Urinary bladder (tissue), 4 donors: ENCODE results near the gene DOCK11. TPM values are rescaled to one million over a fixed set of nuclear protein-coding genes. Genes with fewer than 3 reads are reported as not detected.
"Not testable (repeated sequence)": the region's sequence is repeated elsewhere in the genome, so short reads cannot be mapped to it uniquely, and the experiment has no call there.

Experiments used
- DNase-seq: peaks from one replicate; pipeline ENCODE4 v3.0.0-alpha.2; 2015; ENCODE audit errors: extremely low spot score
- H3K27ac ChIP-seq: one replicate; pipeline ENCODE4 v1.5.1; 2013; ENCODE audit warnings: low read depth, mild to moderate bottlenecking, moderate library complexity
- H3K36me3 ChIP-seq: one replicate; pipeline ENCODE4 v1.6.1; 2013; ENCODE audit warnings: mild to moderate bottlenecking, moderate library complexity; ENCODE audit not compliant: insufficient read depth
- H3K4me1 ChIP-seq: one replicate; pipeline ENCODE4 v1.6.1; 2013; ENCODE audit warnings: mild to moderate bottlenecking, moderate library complexity; ENCODE audit not compliant: insufficient read depth
- H3K4me3 ChIP-seq: one replicate; pipeline ENCODE4 v1.5.1; 2013; ENCODE audit warnings: low read depth, low read length
- WGBS: extraction: QIAGEN DNeasy Blood & Tissue Kit; methylation state at CpG from one replicate; pipeline ENCODE4 v1.1.7; 2013; 5-methylcytosine and 5-hydroxymethylcytosine counted together
- polyA plus RNA-seq: library from polyadenylated mRNA; stranded (reverse); fragments of 200-250 nt; gene quantifications from one replicate; pipeline ENCODE4 v1.2.3, GENCODE V29; 2013
- small RNA-seq: library from RNA; depleted of rRNA; stranded (forward); fragments of <200 nt; gene quantifications from one replicate; pipeline ENCODE3, GENCODE V24; 2014
- total RNA-seq: library from RNA; depleted of rRNA; stranded (reverse); fragments of >200 nt; gene quantifications from one replicate; pipeline ENCODE4 v1.2.3, GENCODE V29; 2014
- donor health status: healthy with polysubstance abuse.
- donor health status: healthy.

DOCK11 gene
- total and polyA plus RNA-seq, 2 donors = 15.3 to 50.4 TPM

DNA sequence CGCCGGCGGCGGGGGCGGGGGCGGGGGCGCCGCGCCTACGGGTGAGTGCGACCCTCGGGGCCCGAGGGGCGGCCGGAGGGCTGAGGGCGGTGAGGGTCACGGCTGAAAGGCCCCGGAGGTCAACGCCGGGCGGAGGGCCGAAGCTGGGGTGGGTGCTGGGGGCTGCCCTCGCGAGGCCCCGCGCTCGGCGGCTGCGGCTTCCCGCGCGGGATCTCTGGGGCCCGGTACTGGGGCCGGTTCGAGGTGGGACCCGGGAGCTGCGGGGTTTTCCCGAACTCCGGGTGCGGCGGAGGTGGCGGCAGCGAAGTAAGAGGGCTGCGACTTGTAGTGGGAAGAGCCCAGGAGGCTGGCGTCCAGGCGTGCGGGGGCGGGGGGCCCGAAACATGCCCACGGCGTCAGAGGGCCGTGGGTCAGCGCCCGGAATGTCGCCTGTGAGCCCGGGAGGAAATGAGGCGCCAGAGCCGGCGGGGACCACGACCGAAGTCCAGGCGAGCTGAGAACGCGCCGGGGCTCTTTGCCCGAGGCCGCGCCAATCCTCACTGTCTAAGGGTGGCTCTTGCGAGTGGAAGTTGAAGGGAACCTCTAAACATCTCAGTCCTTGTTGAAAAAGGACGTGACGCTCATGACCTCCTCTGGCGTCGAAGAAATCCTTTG lies 232.2 kb downstream of the DOCK11 start:
- no peaks in the 10 kb centered on the region for H3K4me1 ChIP-seq
- WGBS = 1% methylated on average over 66 of the region's 73 CpGs
- H3K4me3 ChIP-seq = peak overlapping the region; percentile 84
- no peaks in the 10 kb centered on the region for H3K36me3 ChIP-seq
- peak overlapping the region; percentile 73 for H3K27ac ChIP-seq
- no peak for DNase-seq

DNA sequence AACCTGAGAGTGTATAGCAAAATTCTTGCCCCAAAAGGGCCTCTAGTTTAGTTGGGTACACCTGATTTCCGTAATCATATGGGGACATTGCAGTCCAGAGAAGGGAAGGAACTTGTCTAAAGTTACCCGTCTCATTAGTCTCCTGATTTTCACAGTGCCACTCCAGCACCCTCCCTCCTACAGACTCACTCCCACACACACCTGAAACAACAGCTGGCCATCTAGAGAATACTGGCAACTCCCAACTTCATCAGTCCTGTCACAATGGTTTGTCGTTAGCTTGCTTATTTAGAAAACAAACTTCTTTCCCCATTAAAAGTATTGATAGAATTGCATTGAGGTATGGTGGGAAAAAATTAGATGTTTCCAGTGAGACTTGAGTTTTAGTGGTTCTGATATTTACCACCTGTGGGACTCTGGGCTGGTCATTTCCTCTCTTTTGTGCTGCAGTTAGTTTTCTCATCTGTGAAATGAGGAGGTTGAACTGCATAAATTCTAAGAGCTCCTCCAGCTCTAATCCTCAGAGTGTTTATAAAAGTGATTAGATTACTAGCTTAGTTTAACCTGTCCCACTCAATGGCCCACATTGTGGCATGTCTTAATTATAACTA lies 233.5 kb downstream of the DOCK11 start:
- DNase-seq = no peak
- Histone ChIP-seq H3K36me3 (no peaks in the 10 kb centered on the region), H3K27ac (no peak overlapping the region), H3K4me3 (no peak overlapping the region), H3K4me1 (no peaks in the 10 kb centered on the region)
- WGBS = 83% methylated on average over 3 of the region's 3 CpGs

DNA sequence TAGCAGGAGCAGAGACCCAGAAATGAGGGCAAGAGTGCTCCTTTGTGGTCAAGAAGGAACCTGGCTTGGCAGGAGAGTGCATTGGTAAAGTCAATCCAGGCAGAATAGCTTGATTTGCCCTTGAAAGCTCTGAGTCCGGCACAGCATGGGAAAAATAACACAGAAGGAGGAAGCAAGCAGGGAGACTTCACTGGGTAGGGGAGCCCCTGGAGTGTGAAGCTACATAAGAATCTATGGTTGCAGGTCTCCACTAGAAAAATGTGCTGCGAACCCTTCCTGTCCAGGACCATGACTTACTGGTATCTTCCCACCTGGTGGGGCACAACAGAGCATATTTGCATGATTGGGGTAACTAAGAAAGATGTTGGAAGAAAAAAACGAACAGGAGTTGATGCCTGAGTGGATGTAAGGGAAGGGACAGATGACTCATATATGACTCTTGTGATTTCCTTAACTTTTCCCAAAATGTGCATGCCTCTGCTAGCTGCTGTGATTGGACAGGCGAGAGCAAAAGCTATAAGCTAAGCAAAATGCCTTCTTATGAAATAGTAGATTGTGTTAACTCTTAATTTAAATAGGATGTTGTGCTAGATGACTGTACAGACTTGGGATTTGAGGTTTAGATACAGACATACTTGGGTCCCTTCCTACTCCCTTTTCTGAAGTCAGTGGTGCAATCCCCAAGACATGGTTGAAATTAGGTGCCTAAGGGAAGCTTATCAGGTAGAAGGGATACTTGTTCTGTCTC lies 235.1 kb downstream of the DOCK11 start:
- no peak for DNase-seq
- 77% methylated on average over 4 of the region's 4 CpGs for WGBS
- Histone ChIP-seq H3K4me1 (no peaks in the 10 kb centered on the region), H3K4me3 (no peak overlapping the region), H3K36me3 (no peaks in the 10 kb centered on the region), H3K27ac (no peak overlapping the region)

DNA sequence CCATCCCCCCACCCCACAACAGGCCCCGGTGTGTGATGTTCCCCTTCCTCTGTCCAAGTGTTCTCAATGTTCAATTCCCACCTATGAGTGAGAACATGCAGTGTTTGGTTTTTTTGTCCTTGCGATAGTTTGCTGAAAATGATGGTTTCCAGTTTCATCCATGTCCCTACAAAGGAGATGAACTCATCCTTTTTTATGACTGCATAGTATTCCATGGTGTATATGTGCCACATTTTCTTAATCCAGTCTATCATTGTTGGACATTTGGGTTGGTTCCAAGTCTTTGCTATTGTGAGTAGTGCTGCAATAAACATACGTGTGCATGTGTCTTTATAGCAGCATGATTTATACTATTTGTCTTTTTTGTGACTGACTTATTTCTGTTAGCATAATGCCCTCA lies 236.9 kb downstream of the DOCK11 start:
- 95% methylated on average over 3 of the region's 3 CpGs for WGBS
- H3K4me3 ChIP-seq, H3K4me1 ChIP-seq, H3K36me3 ChIP-seq, DNase-seq, H3K27ac ChIP-seq: not testable (repeated sequence)

DNA sequence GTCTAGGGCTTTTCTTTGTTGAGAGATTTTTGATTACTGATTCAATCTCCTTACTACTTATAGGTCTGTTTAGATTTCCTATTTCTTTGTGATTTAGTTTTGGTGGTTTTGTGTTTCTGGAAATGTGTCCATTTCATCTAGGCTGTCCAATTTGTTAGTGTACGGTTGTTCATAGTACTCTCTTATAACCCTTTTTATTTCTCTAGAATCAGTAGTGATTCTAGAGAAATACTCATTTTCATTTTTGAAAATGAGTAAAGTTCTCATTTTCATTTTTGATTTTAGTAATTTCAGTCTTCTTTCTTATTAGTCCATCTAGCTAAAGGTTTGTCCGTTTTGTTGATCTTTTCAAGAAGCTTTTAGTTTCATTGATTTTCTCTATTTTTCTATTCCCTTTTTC lies 239.3 kb downstream of the DOCK11 start:
- Histone ChIP-seq H3K4me1 (no peaks in the 10 kb centered on the region), H3K27ac (no peak overlapping the region), H3K4me3 (no peak overlapping the region), H3K36me3 (no peaks in the 10 kb centered on the region)
- WGBS = 94% methylated on average over 2 of the region's 2 CpGs
- DNase-seq = no peak

Small RNA genes within 50 kb of the gene (small RNA-seq; reads per million reads assigned to genes)
- gene RF00019 = not detected

Other genes with a start within 250 kb of the DOCK11 start
- 25.4 TPM for gene WDR44, start 149.7 kb upstream of the DOCK11 start, total RNA-seq
- gene WDR44, start 149.7 kb upstream of the DOCK11 start, polyA plus RNA-seq = 13.5 TPM
- gene IL13RA1, start 231.8 kb downstream of the DOCK11 start, total RNA-seq = 36.7 TPM
- gene IL13RA1, start 231.8 kb downstream of the DOCK11 start, polyA plus RNA-seq = 30.1 TPM